Measurements from ENCODE around the gene FHL1. TPM values are rescaled to one million over a fixed set of nuclear protein-coding genes. Genes with fewer than 3 reads are reported as not detected.
"Not testable (repeated sequence)": the region's sequence is repeated elsewhere in the genome, so short reads cannot be mapped to it uniquely, and the experiment has no call there.

FHL1 gene
- 1,936 TPM for polyA plus RNA-seq (ENCODE audit: insufficient read length)

DNA sequence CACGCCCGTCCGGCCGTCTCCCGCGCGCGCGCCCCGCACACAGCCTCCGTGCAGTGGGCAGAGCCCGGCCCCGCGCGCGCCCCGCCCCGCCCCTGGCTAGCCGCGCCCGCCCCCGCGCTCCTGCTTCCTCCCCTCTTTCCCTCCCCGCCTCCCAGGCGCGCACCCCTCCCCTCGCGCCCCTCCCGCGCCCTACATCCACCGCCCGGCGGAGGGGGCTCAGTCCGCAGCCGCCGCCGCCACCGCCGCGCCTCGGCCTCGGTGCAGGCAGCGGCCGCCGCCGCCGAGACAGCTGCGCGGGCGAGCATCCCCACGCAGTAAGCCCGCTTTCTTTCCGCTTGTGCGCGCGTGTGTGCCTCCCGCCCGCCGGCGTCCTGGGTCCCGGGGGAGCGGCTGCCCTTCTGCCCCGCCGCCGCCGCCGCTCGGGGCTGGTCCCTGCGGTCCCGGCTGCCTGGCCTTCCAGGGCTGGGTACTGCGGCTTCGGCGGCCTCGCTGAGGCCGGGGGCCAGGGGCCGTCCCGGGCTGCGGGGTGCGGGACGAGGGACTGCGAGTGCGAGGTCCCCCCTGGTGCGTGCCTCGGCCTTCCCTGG, at the start of gene FHL1:
TSS of gene FHL1 (plus strand) at position 219 of the 587 bp plus-strand sequence.
- DNase-seq (ENCODE audit: low read depth), result no peak

DNA sequence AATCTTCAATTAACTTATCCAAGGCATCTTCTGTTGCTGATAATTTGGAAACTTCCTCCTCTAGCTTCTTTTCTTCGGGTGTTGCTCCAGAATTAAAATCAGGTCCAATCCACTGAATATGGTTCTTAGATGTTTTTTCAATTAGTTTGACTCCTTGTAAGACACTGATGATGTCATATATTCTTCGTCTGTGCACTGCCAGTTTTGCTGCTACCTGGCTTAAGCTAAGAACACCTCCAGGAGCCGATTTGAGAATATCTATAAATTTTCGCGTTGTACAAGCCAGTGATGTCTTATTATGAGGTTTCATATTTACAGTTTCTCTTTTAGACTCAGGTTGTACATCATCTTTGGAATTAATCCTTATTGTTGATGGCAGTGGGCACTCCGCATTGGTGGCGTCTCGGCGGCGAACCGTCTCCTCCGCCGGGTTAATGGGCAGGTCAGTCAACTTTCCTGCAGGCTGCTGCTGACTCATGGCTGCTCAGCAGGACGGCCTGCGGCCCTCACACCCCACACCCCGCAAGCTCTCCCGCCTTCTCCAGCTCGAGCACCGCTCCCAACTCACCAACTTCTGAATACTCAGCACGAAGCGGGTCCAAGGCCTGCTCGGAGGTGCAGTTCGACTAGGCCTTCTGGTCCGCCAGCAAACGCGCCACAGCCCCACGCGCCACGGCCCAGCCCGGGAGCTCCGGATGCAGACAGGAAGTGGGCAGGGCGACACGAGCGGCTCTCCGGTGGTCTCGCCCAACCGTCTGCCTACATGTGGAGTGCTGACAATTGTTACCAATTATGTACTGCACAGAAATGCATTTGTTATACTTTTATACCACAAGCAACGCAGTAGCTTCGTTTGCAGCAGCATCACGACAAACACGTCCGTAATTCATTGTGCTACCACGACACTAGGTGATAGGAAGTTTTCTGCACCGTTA, 49.2 kb upstream of the FHL1 start:
- no peak for DNase-seq (ENCODE audit: low read depth)

DNA sequence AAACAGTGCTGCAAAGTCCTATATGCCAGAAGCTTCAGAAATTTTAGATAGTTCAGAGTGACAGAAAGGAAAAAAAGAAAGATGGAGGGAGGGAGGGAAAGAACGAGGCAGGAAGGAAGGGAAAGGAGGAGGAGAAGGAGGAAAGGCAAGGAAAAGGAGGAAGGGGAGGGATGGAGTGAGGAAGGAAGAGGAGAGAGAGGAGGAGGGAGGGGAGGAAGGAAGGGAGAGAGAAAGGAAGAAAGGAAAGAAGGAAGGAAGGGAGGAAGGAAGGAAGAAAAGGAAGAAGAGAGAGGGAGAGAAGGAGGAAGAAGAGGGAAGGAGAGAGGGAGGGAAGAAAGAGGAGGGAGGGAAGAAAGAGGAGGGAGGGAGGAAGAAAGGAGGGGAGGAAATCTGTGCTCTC, 42.4 kb upstream of the FHL1 start:
- DNase-seq (ENCODE audit: low read depth), result no peak

DNA sequence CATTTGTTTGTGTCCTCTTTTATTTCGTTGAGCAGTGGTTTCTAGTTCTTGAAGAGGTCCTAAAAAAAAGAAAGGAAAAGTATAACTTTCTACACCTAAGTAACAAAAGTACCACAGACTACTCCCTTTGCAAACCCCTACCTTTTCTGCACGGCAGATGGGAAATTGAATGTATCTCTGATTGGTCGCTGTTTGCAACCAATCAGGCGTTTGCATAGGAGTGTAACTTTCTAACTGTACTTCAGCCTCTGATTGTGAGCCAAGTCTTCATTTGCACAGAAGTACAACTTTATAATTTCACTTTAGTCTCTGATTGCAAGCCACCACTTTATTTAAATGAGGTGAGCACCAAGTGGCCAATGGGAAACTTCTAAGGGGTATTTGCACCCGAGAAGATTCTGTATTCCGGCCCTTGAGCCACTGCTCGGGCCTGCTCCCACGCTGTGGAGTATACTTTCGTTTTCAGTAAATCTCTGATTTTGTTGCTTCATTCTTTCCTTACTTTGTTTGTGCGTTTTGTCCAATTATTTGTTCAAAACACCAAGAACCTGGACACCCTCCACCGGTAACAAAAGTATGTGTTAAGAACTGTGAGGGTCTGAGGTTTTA, 40.3 kb upstream of the FHL1 start:
- DNase-seq (ENCODE audit: low read depth), result no peak

DNA sequence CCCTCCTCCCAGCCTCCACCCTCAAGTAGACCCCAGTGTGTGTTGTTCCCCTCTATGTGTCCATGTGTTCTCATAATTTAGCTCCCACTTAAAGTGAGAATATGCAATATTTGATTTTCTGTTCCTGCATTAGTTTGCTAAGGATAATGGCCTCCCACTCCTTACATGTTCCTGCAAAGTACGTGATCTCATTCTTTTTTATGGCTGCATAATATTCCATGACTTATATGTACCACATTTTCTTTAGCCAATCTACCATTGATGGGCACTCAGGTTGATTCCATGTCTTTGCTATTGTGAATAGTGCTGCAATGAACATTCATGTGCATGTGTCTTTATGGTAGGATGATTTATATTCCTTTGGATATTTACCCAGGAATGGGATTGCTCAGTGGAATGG, 38.4 kb upstream of the FHL1 start:
- not testable (repeated sequence) for DNase-seq (ENCODE audit: low read depth)

DNA sequence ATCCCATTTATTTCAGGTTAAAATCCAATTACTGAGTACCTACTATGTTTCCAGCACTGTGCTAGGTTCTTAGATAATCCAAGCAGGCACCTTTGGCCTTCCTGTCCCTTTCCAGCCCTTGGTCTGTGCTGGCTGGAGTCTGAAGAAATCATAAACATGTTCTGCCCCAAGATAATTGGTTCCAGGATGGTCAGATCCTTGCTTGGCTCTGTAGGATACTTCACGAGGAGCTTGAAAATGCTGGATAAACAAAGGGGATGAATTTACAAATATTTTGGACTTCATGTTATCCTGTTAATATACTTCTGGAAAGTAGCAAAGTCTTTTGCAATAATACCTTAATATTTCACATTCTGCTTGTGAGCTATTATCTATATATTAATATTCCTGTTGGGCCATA, 35.0 kb upstream of the FHL1 start:
- DNase-seq (ENCODE audit: low read depth), result no peak

DNA sequence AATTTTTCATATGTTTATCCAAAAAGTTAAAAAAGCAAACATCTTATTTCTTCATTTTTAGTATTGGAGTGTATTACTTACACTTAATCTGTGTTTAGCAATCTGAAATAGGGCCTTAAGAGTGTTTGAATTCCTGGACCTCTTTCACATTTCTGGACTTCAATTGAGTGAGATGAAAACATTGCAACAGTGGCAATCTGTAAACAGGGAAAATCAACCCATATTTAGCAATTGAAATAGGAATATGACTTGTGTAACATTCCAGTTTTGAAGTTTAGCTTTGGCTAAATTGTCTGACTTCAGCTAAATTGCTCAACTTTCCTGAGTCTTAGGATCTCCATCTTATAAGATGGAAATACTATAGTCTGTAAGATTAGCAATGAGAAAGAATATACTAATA, 34.6 kb upstream of the FHL1 start:
- no peak for DNase-seq (ENCODE audit: low read depth)

DNA sequence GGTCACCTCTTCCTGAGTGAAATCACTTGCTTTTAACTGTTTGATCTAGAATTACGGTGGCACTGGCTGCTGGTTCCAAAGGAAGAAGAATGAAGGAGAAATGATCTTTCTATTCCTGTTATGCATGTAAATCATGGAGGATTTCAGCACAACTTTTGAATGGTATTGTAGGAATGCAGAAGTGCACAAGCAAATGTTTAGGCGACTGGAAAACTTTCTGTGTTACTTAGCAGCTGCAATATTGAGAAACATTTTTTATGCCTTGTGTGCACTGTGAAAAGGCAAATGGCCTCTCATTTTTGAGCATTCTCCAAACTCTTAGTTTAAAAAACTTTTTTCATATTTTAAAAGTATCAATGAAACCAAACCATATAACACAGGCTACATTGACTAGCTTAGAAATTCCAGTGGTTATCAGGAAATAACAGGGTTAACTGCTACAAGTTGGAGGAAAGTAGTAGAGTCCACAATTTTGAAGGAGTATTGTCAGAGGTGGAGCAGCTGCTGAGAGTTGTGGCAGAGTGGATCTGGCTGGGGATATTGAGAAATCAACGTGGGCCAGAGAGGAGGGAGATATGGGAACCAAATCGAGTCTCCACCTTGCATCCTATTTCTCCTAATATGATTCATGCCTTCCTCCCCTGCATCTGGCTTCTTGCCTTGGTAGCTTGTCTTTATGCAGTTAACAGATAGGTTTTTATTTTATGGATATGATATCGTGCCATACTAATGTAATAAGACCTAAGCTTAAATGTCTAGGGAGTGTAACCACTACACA, 32.0 kb upstream of the FHL1 start:
- no peak for DNase-seq (ENCODE audit: low read depth)

DNA sequence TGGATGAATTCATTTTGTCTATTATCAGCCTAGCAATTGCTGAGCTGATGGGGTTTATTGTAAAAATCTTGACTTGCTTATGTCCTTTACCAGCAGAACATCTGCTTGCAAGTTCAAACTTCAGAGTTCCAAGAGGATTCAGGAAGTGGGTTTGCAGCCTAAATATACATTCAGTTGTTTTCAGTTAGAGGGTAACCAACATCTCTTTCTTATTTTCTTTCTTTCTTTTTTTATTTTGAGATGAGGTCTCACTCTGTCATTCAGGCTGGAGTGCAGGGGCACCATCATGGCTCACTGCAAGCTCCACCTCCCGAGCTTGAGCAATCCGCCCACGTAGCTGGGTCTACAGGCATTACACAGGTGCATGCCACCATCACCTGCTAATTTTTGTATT, 31.4 kb upstream of the FHL1 start:
- DNase-seq (ENCODE audit: low read depth), result no peak

DNA sequence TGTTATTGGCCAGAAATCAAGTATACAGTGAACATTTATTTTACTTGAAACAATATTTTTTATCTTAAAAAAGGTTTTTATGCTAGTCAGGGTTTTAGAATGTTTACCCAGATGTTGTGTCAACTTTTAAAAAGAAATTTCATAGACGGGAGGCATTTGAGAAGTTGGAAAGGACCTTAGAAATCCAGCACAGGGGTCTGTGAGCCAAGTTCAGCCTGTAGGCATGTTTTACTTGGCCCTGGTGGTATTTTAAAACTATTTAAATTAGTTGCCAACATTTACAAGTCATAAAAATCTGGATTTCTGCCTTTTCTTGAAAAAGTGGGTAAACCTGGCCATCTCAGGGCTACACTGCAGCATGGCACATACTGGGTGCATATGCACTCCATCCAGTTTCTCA, 25.5 kb upstream of the FHL1 start:
- DNase-seq (ENCODE audit: low read depth), result no peak

DNA sequence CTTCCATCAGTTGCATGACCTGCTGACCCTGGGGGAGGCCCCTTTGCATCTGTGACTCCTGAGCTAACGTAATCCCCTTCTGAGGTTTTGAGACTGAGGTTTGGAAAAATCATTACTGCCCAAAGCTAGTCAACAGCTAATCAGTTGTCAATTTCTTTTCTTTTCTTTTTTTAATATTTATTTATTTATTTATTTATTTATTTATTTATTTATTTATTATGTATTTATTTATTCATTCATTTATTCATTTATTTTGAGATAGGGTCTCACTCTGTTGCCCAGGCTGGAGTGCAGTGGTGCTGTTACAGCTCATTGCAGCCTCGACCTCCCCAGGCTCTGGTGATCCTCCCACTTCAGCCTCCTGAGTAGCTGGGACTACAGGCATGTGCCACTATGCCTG, 25.1 kb upstream of the FHL1 start:
- DNase-seq (ENCODE audit: low read depth), result no peak

DNA sequence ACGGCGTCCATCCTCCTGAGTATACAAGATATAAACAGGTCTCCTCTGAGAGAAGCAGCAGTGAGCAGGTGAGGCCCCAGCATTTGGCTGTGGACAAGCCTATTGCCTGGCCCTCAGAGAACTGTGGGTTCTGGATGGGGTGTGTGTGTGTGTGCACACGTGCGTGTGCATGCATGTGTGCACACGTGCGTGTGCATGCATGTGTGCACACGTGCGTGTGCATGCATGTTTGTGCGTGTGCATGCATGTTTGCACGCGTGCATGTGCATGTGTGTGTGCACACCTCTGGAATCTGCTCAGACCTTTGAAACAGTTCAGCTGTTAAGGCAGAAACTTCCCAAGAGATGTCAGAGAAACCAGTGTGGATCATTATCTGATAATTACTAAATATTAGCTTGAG, 22.2 kb upstream of the FHL1 start:
- DNase-seq (ENCODE audit: low read depth), result no peak

DNA sequence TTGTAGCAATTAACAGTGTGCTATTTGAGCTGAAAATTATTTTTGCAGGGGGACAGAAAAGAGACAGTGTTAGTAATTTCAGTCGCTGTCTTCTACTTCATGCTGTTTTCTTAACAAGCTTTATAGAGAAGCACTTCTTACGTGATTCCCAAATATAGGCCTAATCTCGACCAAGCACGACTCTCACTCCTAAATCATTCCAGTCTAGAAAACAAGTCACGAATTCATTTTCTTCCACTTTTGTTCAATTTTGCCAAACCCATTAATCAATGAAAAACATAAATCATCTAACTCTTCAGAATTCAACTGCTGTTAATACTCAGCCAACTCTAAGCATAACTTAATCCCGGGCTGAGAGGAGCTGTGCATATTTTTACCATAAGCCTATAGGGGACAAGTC, 21.0 kb upstream of the FHL1 start:
- DNase-seq (ENCODE audit: low read depth), result no peak

DNA sequence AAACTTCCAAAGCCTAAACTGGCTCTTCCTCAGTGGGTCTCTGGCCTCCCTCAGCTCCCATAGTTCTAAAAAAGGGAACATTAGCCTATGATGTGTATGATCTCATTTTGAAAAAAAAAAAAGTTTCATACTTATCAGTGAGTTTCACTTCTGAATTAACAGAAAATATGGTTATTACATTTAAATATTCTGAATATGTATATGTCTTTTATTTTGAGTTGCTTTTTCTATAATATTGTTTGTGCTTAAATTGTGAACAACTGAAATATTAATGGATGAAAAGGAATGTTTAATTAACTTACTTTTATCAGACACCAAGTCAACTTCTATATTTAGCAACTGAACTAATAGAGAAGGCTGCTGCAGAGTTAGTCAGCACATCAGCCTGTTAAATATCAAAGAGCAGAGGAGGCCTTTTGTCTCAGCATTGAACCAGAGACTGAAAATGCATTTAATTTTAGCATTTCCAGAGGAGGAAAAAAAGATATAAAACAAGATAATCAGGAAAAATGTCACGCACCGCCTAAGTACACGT, 20.4 kb upstream of the FHL1 start:
- no peak for DNase-seq (ENCODE audit: low read depth)

DNA sequence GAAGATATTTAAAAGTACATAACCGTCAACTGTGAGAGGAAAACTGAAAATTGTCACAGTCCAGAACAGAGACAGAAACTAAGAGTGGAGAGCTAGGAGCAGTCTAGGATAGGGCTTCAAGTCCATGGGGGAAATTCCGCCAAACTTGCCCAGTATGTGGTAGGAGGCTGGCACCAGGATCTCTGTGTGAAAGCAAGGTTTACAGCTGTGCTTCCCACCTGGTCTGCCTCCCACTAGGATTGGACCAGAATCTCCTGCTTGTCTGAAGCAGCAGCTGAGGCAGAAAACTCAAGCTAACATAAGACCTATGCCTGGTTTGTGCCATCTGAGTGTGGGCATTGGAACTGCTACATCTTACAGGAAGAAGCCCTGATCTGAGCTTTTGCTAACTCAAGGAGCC, 18.6 kb upstream of the FHL1 start:
- DNase-seq (ENCODE audit: low read depth), result no peak

DNA sequence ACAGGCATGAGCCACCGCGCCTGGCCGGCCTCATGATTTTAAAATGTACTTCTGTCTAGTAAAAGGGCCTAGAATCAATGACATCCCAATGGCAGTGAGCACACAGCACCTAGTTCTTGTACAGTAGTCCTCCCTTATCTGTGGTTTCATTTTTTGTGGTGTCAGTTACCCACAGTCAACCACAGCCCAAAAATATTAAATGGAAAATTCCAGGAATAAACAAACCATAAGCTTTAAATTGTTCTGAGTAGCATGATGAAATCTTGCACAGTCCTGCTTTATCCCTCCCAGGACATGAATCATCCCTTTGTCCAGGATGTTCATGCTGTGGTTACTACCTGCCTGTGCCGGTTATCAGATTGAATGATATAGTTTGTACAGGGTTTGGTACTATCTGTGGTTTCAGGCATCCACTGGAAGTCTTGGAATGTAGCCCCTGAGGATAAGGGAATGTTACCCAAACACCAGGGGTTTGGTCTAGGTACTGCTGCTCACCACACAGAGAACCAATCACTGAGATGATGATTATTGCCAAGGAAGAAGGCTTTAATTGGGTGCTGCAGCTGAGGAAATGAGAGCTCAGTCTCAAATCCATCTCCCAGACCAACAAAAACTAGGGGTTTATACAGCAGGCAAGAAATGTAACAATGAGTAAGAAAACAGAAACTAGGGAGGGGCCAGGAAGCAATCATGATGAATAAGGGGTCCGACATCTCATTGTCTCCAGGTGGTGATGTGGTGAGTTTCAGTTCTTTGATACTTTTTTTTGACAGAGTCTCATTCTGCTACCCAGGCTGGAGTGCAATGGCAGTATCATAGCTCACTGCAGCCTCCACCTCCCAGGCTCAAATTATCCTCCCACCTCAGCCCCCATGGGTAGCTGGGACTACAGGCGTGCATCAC, 16.2 kb upstream of the FHL1 start:
- DNase-seq (ENCODE audit: low read depth), result no peak

DNA sequence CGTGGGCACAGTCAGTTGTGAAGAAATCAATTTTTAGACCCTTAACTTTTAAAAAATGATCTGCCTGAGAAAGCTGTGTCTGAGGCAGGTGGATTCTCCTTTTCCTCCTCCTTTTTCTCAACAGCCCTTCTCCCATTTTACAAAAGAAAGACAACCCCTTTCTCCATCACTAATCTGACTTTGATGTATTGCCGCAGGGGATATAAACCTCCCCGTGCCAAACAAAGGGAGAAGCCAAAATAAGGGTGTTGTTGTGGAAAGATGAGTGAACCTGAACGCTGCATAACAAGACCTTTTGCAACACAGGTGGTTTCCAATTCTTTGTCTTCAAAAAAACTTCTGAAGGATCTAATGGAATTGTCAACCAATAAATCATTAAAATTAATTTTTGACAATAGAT, 8.4 kb upstream of the FHL1 start:
- DNase-seq (ENCODE audit: low read depth), result no peak

DNA sequence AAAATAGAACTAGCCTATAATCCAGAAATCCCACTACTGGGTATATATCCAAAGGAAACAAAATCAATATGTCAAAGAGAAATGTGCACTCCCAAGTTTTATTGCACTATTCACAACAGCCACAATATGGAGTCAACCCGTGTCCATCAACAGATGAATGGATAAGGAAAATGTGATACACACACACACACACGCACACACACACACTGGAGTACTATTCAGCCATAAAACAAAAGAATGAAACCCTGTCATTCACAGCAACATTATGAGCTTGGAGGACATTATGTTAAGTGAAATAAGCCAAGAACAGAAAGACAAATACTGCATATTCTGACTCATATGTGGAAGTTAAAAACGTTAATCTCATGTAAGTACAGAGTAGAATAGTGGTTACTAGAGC, 5.8 kb upstream of the FHL1 start:
- no peak for DNase-seq (ENCODE audit: low read depth)

DNA sequence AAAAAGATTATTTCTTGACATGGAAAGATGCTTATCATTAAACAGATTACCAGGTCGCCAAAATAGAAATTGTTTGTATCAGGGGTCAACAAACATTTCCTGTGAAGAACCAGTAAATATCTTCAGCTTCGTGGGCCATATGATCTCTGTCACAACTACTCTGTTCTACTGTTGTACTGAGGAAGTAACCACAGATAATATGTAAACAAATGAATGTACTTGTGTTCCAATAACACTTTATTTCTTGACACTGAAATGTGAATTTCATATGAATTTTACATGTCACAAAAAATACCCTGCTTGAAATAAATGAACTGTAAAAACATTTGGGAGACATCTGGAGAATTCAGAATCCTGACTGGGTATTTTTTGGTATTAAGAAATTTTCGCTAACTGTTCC, 4.7 kb upstream of the FHL1 start:
- DNase-seq (ENCODE audit: low read depth), result no peak

DNA sequence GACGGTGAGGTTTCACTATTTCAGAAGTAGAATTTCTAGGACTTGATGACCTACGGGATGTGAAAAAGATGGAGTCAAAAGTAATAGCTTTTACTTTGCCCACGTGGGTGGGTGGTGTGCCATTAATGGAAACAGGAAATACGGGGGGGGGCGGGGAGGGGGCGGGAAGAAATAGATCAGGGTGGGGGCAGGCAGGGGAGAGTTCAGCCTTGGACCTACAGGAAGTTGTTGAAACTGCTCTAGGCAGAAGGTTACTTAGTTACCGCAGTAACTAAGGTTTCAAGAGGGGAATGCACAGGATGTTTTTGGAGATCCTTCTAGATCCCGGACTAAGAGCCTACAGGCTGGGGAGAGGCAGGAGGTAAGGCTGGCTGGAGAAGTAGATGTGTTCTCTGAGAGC, 3.6 kb upstream of the FHL1 start:
- no peak for DNase-seq (ENCODE audit: low read depth)
